GM19468 (cell line): ENCODE measurements around the gene ASB4.

Experiments
- ATAC-seq: cut with Tn5 transposase; IDR thresholded peaks from one replicate; pipeline ENCODE4 v1.9.1; 2021; ENCODE audit warnings: mild to moderate bottlenecking, moderate library complexity, moderate number of reproducible peaks; ENCODE audit not compliant: unreplicated experiment; ENCODE audit errors: extremely low read depth

The ASB4 gene

DNA sequence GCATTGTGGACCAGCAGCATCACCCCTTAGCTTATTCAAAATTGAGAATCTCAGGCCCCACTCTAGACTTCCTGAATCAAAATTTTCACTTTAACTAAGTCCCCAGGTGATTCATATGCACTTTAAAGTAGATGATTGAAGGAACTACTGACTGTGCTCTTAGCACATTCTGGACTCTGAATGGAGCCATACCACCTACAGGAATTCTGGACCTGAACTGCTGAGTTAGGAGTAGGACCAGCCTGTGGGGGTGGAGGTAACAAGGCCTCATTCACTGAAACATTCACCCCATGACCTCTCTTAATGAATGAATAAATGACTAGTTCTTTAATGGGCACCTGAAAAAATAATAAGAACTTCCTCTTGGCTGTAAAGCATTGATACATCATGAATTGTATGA is 103.3 kb downstream of the ASB4 start:
- ATAC-seq: no peak

DNA sequence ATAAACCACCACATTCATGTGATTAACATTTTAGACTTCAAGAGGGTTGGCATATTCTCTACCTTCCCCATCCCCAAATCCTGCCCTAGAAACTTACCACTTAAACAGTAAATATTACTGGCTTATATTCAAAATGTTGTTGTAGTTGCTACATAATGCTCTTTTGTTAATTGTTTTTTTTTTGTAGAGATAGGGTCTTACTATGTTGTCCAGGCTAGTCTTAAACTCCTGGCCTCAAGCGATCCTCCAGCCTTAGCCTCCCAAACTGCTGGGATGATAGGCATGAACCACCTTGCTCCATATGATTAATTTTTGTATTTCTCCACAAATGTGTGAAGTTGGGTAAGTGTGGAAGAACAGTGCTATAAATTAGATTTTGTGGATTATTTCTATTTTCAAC is 104.0 kb downstream of the ASB4 start:
- ATAC-seq: no peak
